Lower leg skin (tissue), 3 donors: Measurements from ENCODE around the gene BABAM2.

Experiments used
- POLR2A ChIP-seq, 2 donors: fragments of 450-650 bp; IDR thresholded peaks; one replicate each; pipeline ENCODE4 v1.6.1; 2016 to 2017; ENCODE audit warnings: antibody characterized with exemption in 2 of 2, mild to moderate bottlenecking in 1 of 2, moderate library complexity in 1 of 2
- TF ChIP-seq, protein P1 (sequence below), 3 donors: fragments of 450-650 bp; IDR thresholded peaks; one replicate each; pipeline ENCODE4 v1.5.1; 2016; ENCODE audit warnings: antibody characterized with exemption in 3 of 3, mild to moderate bottlenecking in 3 of 3, moderate library complexity in 2 of 3

DNA sequence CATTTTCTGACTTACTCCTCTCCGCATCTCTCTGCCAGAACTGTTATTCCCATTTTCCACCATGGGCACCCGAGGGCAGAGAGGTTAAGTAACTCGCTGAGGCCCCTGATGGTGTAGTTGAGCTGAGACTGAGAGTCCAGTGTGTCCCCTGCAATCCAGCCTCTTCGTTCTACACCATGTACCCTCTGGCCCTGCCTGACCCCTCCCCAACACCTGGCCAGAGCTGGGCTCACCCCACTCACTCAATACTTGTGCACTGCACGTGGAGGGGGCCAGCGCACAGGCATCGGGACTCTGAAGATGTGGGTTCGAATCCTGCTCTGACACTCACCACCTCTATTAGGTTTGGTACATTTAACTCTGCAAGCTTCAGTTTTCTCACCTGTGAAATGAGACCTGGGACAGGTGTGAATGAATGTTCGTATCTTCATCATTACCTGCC is 477.8 kb downstream of the BABAM2 start:
- TF ChIP-seq, protein P1, sequence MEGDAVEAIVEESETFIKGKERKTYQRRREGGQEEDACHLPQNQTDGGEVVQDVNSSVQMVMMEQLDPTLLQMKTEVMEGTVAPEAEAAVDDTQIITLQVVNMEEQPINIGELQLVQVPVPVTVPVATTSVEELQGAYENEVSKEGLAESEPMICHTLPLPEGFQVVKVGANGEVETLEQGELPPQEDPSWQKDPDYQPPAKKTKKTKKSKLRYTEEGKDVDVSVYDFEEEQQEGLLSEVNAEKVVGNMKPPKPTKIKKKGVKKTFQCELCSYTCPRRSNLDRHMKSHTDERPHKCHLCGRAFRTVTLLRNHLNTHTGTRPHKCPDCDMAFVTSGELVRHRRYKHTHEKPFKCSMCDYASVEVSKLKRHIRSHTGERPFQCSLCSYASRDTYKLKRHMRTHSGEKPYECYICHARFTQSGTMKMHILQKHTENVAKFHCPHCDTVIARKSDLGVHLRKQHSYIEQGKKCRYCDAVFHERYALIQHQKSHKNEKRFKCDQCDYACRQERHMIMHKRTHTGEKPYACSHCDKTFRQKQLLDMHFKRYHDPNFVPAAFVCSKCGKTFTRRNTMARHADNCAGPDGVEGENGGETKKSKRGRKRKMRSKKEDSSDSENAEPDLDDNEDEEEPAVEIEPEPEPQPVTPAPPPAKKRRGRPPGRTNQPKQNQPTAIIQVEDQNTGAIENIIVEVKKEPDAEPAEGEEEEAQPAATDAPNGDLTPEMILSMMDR (IDR thresholded peaks at IDR 0.05), result no peak
- no peak for TF ChIP-seq POLR2A (IDR thresholded peaks at IDR 0.05)
